DND-41 (cell line): ENCODE measurements around the gene CARD10.

Experiments
- EZH2 ChIP-seq: IDR thresholded peaks from 3 replicates; pipeline ENCODE4 v1.6.1; 2012; ENCODE audit warnings: borderline replicate concordance, low read depth, mild to moderate bottlenecking, moderate library complexity, low read length, inconsistent platforms; ENCODE audit not compliant: severe bottlenecking
- TF ChIP-seq, protein P1 (sequence below): IDR thresholded peaks from 2 replicates; pipeline ENCODE4 v1.5.1; 2012; ENCODE audit warnings: borderline replicate concordance, low read length, moderate library complexity, mild to moderate bottlenecking; ENCODE audit not compliant: poor library complexity, severe bottlenecking; ENCODE audit errors: extremely low read depth

DNA sequence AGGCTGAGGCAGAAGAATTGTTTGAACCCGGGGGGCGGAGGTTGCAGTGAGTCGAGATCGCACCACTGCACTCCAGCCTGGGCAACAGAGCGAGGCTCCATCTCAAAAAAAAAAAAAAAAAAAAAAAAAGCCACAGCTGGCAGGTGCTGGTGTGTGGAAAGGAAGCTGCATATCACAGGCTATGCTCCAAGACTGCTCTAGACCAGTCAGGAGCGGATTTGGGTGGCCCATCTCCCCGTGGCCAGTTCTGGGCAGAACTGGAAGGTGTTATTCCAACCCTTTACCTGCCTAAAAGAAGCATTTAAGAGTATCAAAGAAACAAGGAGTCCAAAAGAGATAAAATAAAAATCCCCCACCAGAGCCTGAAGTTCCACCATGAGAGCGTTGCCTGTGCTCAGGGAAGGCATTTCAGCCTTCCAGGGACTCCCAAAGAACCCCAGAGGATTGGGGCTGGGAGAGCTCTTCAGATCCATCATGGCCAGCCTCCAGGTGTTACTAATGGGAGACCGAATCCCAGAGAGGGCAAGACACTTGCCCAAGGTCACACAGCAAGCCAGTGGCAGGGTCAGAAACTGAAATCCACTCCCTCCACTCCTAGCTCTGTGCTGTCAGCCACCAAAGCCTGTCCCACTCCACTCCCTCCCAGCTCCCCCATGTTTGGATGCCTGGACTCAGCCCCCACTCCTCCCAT, 47.3 kb downstream of the CARD10 start:
- TF ChIP-seq, protein P1, sequence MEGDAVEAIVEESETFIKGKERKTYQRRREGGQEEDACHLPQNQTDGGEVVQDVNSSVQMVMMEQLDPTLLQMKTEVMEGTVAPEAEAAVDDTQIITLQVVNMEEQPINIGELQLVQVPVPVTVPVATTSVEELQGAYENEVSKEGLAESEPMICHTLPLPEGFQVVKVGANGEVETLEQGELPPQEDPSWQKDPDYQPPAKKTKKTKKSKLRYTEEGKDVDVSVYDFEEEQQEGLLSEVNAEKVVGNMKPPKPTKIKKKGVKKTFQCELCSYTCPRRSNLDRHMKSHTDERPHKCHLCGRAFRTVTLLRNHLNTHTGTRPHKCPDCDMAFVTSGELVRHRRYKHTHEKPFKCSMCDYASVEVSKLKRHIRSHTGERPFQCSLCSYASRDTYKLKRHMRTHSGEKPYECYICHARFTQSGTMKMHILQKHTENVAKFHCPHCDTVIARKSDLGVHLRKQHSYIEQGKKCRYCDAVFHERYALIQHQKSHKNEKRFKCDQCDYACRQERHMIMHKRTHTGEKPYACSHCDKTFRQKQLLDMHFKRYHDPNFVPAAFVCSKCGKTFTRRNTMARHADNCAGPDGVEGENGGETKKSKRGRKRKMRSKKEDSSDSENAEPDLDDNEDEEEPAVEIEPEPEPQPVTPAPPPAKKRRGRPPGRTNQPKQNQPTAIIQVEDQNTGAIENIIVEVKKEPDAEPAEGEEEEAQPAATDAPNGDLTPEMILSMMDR: no peak
- no peak for TF ChIP-seq EZH2
